Activated gamma-delta T cell (primary cell): ENCODE data around the gene LAMA1.

Experiments used
- DNase-seq: peaks from one replicate; lab custom pipeline; 2025; lab: John Stamatoyannopoulos, UW

LAMA1 gene

GRCh38 chr18:7105268-7105667, 12.3 kb downstream of the LAMA1 start:
- no peak for DNase-seq

- no peak for DNase-seq
Observed at GRCh38 chr18:7104649-7105048, 12.9 kb downstream of the LAMA1 start.

- no peak for DNase-seq
Observed at GRCh38 chr18:7102131-7102530, 15.5 kb downstream of the LAMA1 start.

- no peak for DNase-seq
Observed at GRCh38 chr18:7096838-7097237, 20.8 kb downstream of the LAMA1 start.

GRCh38 chr18:7094427-7094826, 23.2 kb downstream of the LAMA1 start:
- DNase-seq = no peak

GRCh38 chr18:7090771-7091170, 26.8 kb downstream of the LAMA1 start:
- no peak for DNase-seq

GRCh38 chr18:7089369-7089768, 28.2 kb downstream of the LAMA1 start:
- no peak for DNase-seq

GRCh38 chr18:7084080-7085065, 33.2 kb downstream of the LAMA1 start:
- no peak for DNase-seq

- DNase-seq = no peak
Observed at GRCh38 chr18:7082671-7083070, 34.9 kb downstream of the LAMA1 start.

- no peak for DNase-seq
Observed at GRCh38 chr18:7079231-7079630, 38.4 kb downstream of the LAMA1 start.

- DNase-seq = no peak
Observed at GRCh38 chr18:7072593-7072992, 45.0 kb downstream of the LAMA1 start.

GRCh38 chr18:7071600-7071999, 46.0 kb downstream of the LAMA1 start:
- DNase-seq = no peak

GRCh38 chr18:7070466-7070865, 47.1 kb downstream of the LAMA1 start:
- no peak for DNase-seq

- DNase-seq = no peak
Observed at GRCh38 chr18:7068871-7069590, 48.6 kb downstream of the LAMA1 start.

- no peak for DNase-seq
Observed at GRCh38 chr18:7066965-7067555, 50.5 kb downstream of the LAMA1 start.

- DNase-seq = no peak
Observed at GRCh38 chr18:7065736-7066135, 51.9 kb downstream of the LAMA1 start.

- DNase-seq = no peak
Observed at GRCh38 chr18:7064346-7064745, 53.3 kb downstream of the LAMA1 start.

GRCh38 chr18:7062811-7063210, 54.8 kb downstream of the LAMA1 start:
- no peak for DNase-seq

GRCh38 chr18:7062236-7062635, 55.4 kb downstream of the LAMA1 start:
- DNase-seq = no peak

GRCh38 chr18:7059276-7059675, 58.3 kb downstream of the LAMA1 start:
- DNase-seq = no peak

GRCh38 chr18:7056026-7056425, 61.6 kb downstream of the LAMA1 start:
- no peak for DNase-seq

GRCh38 chr18:7049951-7050350, 67.6 kb downstream of the LAMA1 start:
- DNase-seq = no peak

- DNase-seq = no peak
Observed at GRCh38 chr18:7048081-7048480, 69.5 kb downstream of the LAMA1 start.
